PFSK-1 (cell line): ENCODE data around the gene PAWR.

ENCODE experiments used
- TAF1 ChIP-seq: IDR thresholded peaks from 2 replicates; pipeline ENCODE4 v1.6.1; 2012; ENCODE audit warnings: low read length, control low read depth, borderline replicate concordance; ENCODE audit not compliant: insufficient read depth
- TF ChIP-seq, protein P1 (sequence below), 2 experiments: IDR thresholded peaks; 2 replicates each; pipeline versions ENCODE4 v1.6.1 to v1.8.0; 2011 to 2012; ENCODE audit warnings: low read depth in 2 of 2, low read length in 2 of 2, control low read depth in 1 of 2, inconsistent platforms in 1 of 2, mild to moderate bottlenecking in 1 of 2, moderate library complexity in 1 of 2; ENCODE audit not compliant: insufficient read depth in 1 of 2

DNA sequence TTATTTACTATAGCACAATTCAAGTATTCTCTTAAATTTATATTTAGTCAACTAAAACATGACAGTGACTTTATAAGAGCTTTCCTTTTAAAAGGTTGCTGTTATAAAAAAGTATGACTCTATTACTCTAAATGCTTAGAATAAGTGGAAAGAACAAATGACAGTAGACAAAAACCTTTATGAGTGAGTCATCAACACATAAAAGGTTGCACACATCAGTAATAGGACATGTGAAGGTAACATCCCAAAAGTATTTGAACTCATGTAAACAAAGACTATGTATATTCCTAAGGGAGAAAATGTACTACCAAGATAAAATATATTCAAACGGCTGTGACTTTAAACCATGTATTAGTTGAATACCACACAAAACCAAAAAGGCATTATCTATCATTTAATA, 98.8 kb downstream of the PAWR start:
- TF ChIP-seq, protein P1, sequence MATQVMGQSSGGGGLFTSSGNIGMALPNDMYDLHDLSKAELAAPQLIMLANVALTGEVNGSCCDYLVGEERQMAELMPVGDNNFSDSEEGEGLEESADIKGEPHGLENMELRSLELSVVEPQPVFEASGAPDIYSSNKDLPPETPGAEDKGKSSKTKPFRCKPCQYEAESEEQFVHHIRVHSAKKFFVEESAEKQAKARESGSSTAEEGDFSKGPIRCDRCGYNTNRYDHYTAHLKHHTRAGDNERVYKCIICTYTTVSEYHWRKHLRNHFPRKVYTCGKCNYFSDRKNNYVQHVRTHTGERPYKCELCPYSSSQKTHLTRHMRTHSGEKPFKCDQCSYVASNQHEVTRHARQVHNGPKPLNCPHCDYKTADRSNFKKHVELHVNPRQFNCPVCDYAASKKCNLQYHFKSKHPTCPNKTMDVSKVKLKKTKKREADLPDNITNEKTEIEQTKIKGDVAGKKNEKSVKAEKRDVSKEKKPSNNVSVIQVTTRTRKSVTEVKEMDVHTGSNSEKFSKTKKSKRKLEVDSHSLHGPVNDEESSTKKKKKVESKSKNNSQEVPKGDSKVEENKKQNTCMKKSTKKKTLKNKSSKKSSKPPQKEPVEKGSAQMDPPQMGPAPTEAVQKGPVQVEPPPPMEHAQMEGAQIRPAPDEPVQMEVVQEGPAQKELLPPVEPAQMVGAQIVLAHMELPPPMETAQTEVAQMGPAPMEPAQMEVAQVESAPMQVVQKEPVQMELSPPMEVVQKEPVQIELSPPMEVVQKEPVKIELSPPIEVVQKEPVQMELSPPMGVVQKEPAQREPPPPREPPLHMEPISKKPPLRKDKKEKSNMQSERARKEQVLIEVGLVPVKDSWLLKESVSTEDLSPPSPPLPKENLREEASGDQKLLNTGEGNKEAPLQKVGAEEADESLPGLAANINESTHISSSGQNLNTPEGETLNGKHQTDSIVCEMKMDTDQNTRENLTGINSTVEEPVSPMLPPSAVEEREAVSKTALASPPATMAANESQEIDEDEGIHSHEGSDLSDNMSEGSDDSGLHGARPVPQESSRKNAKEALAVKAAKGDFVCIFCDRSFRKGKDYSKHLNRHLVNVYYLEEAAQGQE (IDR thresholded peaks at IDR 0.05; ENCODE audit: insufficient read depth in 1 of 2, low read depth in 2 of 2, low read length in 2 of 2), result no peak
- TF ChIP-seq TAF1, result no peak
